H1 (cell line): ENCODE data around the gene WDSUB1. TPM values are rescaled to one million over a fixed set of nuclear protein-coding genes. Genes with fewer than 3 reads are reported as not detected.

Source experiments
- EZH2 ChIP-seq: fragments of 200-600 bp; sonication (generic); IDR thresholded peaks from 2 replicates; pipeline ENCODE4 v1.7.1; 2012; ENCODE audit warnings: low read depth, mild to moderate bottlenecking, moderate library complexity, low read length, inconsistent platforms; ENCODE audit not compliant: severe bottlenecking
- GTF2F1 ChIP-seq: IDR thresholded peaks from 2 replicates; pipeline ENCODE4 v1.6.1; 2012; ENCODE audit warnings: low read depth, low read length, improper control_type of control experiment, borderline replicate concordance
- MAX ChIP-seq: IDR thresholded peaks from 2 replicates; pipeline ENCODE4 v1.6.1; 2012; ENCODE audit warnings: inconsistent platforms
- RNF2 ChIP-seq: fragments of 200-900, 300-1000 bp; sonication (generic); IDR thresholded peaks from 2 replicates; pipeline ENCODE4 v1.7.1; 2016; ENCODE audit warnings: borderline replicate concordance, low read depth, mild to moderate bottlenecking, antibody characterized with exemption, low read length; ENCODE audit not compliant: poor library complexity, severe bottlenecking; ENCODE audit errors: missing control alignments
- TAF7 ChIP-seq: optimal IDR thresholded peaks from 2 replicates; pipeline ENCODE3; 2011; ENCODE audit warnings: low read depth, mild to moderate bottlenecking, inconsistent platforms, low read length, moderate library complexity, borderline replicate concordance
- polyA plus RNA-seq, 7 experiments: library from polyadenylated mRNA; depleted of rRNA in 3 of 7; stranded (reverse) in 5 of 7; unstranded in 2 of 7; fragments of >200 nt in 5 of 7; fragments of 200-250 nt in 2 of 7; gene quantifications; 1 replicate in 5 of 7; 2 replicates in 1 of 7; 4 replicates in 1 of 7; pipeline versions ENCODE4 v1.2.1 to v1.2.3, GENCODE V29; 2011 to 2013; ENCODE audit warnings: missing spikeins in 2 of 7, mixed read lengths in 2 of 7
- total RNA-seq: library from RNA; stranded (reverse); fragmentation: NEBNext Ultra II Directional; extraction: Animal tissue kit (Norgen Biotek cat#: 25700); gene quantifications from 2 replicates; pipeline ENCODE4 v1.2.1, GENCODE V29; 2021

Gene WDSUB1
- total and polyA plus RNA-seq, 2 of the 8 experiments (the other 6 are each of a cell fraction or from before 2014, with no cell fraction given), result 5.5 to 8.0 TPM

GRCh38 chr2:159199236-159199635 lies 87.3 kb downstream of the WDSUB1 start (continued):
- TF ChIP-seq MAX (no peak), RNF2 (no peak), TAF7 (no peak), GTF2F1 (no peak), EZH2 (no peak)
